ENCODE results near the gene HLCS.

The HLCS gene

GRCh38 chr21:36914244-36915013 lies 52.0 kb downstream of the HLCS start:
- DNase-seq = no peak

GRCh38 chr21:36913247-36914169 lies 53.0 kb downstream of the HLCS start:
- DNase-seq = no peak

- DNase-seq = peak; percentile 69
Observed at GRCh38 chr21:36910581-36911307, 55.7 kb downstream of the HLCS start.

GRCh38 chr21:36909901-36910561 lies 56.4 kb downstream of the HLCS start:
- peak; percentile 98 for DNase-seq

GRCh38 chr21:36909423-36909822 lies 57.0 kb downstream of the HLCS start:
- no peak for DNase-seq

GRCh38 chr21:36908260-36908908 lies 58.1 kb downstream of the HLCS start:
- peak; percentile 39 for DNase-seq

- no peak for DNase-seq
Observed at GRCh38 chr21:36904093-36904666, 62.3 kb downstream of the HLCS start.

- DNase-seq = peak; percentile 67
Observed at GRCh38 chr21:36902793-36903192, 63.7 kb downstream of the HLCS start.

- no peak for DNase-seq
Observed at GRCh38 chr21:36902331-36902730, 64.1 kb downstream of the HLCS start.

GRCh38 chr21:36901575-36901974 lies 64.9 kb downstream of the HLCS start:
- DNase-seq = no peak

GRCh38 chr21:36893581-36893980 lies 72.9 kb downstream of the HLCS start:
- DNase-seq = no peak

- no peak for DNase-seq
Observed at GRCh38 chr21:36892201-36892600, 74.3 kb downstream of the HLCS start.

- peak; percentile 58 for DNase-seq
Observed at GRCh38 chr21:36891692-36892091, 74.8 kb downstream of the HLCS start.

GRCh38 chr21:36891121-36891520 lies 75.3 kb downstream of the HLCS start:
- DNase-seq = no peak

- DNase-seq = peak; percentile 38
Observed at GRCh38 chr21:36890086-36890485, 76.4 kb downstream of the HLCS start.

GRCh38 chr21:36889401-36889800 lies 77.1 kb downstream of the HLCS start:
- peak; percentile 70 for DNase-seq

- DNase-seq = no peak
Observed at GRCh38 chr21:36888466-36888865, 78.0 kb downstream of the HLCS start.

GRCh38 chr21:36887963-36888362 lies 78.5 kb downstream of the HLCS start:
- peak; percentile 57 for DNase-seq

GRCh38 chr21:36883532-36884486 lies 82.7 kb downstream of the HLCS start:
- DNase-seq = no peak

- peak; percentile 60 for DNase-seq
Observed at GRCh38 chr21:36882776-36883175, 83.7 kb downstream of the HLCS start.

- peak; percentile 86 for DNase-seq
Observed at GRCh38 chr21:36881228-36881627, 85.2 kb downstream of the HLCS start.

Data from fibroblast of upper back skin (primary cell).